Measurements from ENCODE around the gene FABP6.

Gene FABP6

GRCh38 chr5:160260881-160261815 is 31.8 kb downstream of the FABP6 start:
- DNase-seq (ENCODE audit: low read depth) = no peak
- H3K4me3 ChIP-seq (ENCODE audit: low read length) = no peak overlapping the region
- TF ChIP-seq, protein P1, sequence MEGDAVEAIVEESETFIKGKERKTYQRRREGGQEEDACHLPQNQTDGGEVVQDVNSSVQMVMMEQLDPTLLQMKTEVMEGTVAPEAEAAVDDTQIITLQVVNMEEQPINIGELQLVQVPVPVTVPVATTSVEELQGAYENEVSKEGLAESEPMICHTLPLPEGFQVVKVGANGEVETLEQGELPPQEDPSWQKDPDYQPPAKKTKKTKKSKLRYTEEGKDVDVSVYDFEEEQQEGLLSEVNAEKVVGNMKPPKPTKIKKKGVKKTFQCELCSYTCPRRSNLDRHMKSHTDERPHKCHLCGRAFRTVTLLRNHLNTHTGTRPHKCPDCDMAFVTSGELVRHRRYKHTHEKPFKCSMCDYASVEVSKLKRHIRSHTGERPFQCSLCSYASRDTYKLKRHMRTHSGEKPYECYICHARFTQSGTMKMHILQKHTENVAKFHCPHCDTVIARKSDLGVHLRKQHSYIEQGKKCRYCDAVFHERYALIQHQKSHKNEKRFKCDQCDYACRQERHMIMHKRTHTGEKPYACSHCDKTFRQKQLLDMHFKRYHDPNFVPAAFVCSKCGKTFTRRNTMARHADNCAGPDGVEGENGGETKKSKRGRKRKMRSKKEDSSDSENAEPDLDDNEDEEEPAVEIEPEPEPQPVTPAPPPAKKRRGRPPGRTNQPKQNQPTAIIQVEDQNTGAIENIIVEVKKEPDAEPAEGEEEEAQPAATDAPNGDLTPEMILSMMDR (conservative IDR thresholded peaks at IDR 0.05; ENCODE audit: low read length) = no peak

- no peak overlapping the region for H3K4me3 ChIP-seq (ENCODE audit: low read length)
- TF ChIP-seq, protein P1 (conservative IDR thresholded peaks at IDR 0.05; ENCODE audit: low read length) = no peak
- DNase-seq (ENCODE audit: low read depth) = peak; percentile 17
These were observed 33.1 kb downstream of the FABP6 start for GRCh38 chr5:160262151-160263074.

GRCh38 chr5:160263326-160263855 is 34.1 kb downstream of the FABP6 start:
- no peak for DNase-seq (ENCODE audit: low read depth)
- H3K4me3 ChIP-seq (ENCODE audit: low read length) = no peak overlapping the region
- TF ChIP-seq, protein P1 (conservative IDR thresholded peaks at IDR 0.05; ENCODE audit: low read length) = no peak

DNA sequence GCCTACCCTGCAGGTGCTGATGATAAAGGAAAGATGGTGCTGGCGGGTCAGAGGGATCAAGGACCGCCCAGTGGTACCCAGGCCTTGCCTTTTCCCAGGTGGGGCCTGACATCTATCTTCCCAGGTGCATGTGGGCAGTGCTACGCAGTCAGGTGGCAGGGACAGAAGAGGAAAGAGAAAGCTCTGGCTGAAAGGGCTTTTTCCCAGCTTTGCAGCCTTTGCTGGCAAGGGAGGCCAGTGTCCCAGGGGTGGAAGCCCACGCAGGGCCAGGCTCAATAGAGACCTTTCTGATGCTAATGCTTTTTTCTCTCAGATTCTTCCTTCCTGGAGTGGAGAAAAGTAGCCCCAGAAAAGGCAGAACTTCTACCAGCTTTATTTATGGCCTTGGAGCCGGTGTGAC is 36.7 kb downstream of the FABP6 start:
- TF ChIP-seq, protein P1 (conservative IDR thresholded peaks at IDR 0.05; ENCODE audit: low read length) = no peak
- no peak overlapping the region for H3K4me3 ChIP-seq (ENCODE audit: low read length)
- DNase-seq (ENCODE audit: low read depth) = no peak

- DNase-seq (ENCODE audit: low read depth) = no peak
- TF ChIP-seq, protein P1 (conservative IDR thresholded peaks at IDR 0.05; ENCODE audit: low read length) = no peak
- H3K4me3 ChIP-seq (ENCODE audit: low read length) = no peak overlapping the region
These were observed 37.5 kb downstream of the FABP6 start for GRCh38 chr5:160266752-160267345.

GRCh38 chr5:160268121-160268520 is 38.8 kb downstream of the FABP6 start:
- H3K4me3 ChIP-seq (ENCODE audit: low read length) = no peak overlapping the region
- no peak for DNase-seq (ENCODE audit: low read depth)
- TF ChIP-seq, protein P1 (conservative IDR thresholded peaks at IDR 0.05; ENCODE audit: low read length) = no peak

All from AG10803 (cell line).